ENCODE measurements around the gene ANKRD29. TPM values are rescaled to one million over a fixed set of nuclear protein-coding genes. Genes with fewer than 3 reads are reported as not detected.

ANKRD29 gene
- total RNA-seq, 1 donor from 2014 or later = 0.50 TPM

DNA sequence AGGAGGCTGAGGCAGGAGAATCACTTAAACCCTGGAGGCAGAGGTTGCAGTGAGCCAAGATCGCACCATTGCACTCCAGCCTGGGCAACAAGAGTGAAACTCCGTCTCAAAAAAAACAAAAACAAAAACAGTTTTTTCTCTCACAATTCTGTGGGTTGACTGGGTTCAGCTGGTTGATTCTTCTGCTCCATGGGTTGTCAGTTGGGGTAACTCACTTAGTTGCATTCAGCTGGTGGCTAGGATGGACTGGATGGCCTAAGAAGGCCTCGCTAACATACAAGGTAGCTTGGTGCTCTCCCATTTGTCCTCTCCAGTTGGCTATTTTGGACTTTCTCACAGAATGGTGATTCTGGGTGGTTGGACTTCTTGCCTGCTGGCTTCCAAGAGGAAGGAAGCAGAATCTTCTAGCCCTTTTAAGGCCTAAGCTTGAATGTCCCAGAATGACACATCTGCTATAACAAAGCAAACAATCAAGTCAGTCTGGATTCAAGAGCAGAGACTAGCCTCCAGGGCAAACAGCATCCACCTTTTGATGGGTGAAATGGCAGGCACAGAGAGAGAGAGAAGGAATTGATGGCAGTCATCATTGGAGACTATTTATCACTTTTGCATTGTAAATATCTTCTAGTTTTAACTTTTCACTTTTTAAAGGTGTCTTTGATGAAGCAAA is 44.4 kb upstream of the ANKRD29 start:
- no peak for DNase-seq (ENCODE audit: low spot score)
- peaks cover 3% of the 10 kb centered on the region for H3K36me3 Mint-ChIP-seq (ENCODE audit: low read depth)
- peaks cover 9% of the 10 kb centered on the region for H3K4me1 Mint-ChIP-seq (ENCODE audit: low read depth)
- TF ChIP-seq, protein P1, sequence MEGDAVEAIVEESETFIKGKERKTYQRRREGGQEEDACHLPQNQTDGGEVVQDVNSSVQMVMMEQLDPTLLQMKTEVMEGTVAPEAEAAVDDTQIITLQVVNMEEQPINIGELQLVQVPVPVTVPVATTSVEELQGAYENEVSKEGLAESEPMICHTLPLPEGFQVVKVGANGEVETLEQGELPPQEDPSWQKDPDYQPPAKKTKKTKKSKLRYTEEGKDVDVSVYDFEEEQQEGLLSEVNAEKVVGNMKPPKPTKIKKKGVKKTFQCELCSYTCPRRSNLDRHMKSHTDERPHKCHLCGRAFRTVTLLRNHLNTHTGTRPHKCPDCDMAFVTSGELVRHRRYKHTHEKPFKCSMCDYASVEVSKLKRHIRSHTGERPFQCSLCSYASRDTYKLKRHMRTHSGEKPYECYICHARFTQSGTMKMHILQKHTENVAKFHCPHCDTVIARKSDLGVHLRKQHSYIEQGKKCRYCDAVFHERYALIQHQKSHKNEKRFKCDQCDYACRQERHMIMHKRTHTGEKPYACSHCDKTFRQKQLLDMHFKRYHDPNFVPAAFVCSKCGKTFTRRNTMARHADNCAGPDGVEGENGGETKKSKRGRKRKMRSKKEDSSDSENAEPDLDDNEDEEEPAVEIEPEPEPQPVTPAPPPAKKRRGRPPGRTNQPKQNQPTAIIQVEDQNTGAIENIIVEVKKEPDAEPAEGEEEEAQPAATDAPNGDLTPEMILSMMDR (IDR thresholded peaks at IDR 0.05) = no peak
- H3K9me3 Mint-ChIP-seq (ENCODE audit: low read depth) = peaks cover 4% of the 10 kb centered on the region
- no peak overlapping the region for H3K4me3 Mint-ChIP-seq (ENCODE audit: unreplicated experiment)
- H3K27me3 Mint-ChIP-seq (ENCODE audit: low read depth) = peaks cover 10% of the 10 kb centered on the region
- no peak overlapping the region for H3K27ac Mint-ChIP-seq (ENCODE audit: unreplicated experiment)

DNA sequence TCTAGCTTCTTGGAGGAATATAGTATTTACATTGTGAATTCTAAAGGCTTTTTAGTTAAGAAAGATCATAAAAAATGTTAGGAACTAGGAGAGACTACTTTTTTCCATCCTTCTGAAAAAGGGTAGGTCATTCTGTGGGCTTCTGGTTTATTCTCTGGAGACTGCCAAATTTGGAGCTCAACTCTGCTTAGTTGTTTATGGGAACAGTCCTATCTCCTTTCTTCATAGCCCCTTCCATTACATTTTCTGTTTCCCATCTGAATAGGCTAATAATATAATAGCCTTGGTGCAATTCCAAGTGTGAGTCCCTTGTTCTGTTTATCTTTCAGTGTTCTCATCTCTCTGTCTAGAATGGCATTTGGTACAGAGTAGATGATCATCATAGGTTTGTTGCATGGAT is 42.1 kb upstream of the ANKRD29 start:
- no peak overlapping the region for H3K27ac Mint-ChIP-seq (ENCODE audit: unreplicated experiment)
- DNase-seq (ENCODE audit: low spot score) = no peak

DNA sequence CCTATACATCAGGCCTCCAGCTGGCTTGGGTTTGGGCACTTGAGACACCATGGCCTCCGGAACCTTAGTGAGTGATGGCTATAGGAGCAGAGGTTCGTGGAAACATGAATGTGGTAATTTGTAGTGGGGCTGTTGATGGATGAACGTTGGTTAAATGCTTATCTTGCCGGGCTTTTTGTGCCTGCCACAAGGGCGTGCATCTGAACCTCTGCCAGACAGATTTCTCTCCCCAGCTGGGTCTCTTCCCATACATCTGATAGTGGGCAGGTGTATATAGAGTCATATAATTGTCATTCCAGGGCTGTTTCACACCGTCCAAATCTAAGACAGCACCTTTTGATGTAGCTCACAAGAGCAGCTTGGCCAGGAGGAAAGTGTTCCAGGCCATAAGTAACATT is 41.3 kb upstream of the ANKRD29 start:
- peaks cover 18% of the 10 kb centered on the region for H3K27me3 Mint-ChIP-seq (ENCODE audit: low read depth)
- no peak for DNase-seq (ENCODE audit: low spot score)
- peaks cover 4% of the 10 kb centered on the region for H3K9me3 Mint-ChIP-seq (ENCODE audit: low read depth)
- TF ChIP-seq, protein P1 (IDR thresholded peaks at IDR 0.05) = no peak
- no peak overlapping the region for H3K27ac Mint-ChIP-seq (ENCODE audit: unreplicated experiment)
- H3K36me3 Mint-ChIP-seq (ENCODE audit: low read depth) = peaks cover 3% of the 10 kb centered on the region
- H3K4me3 Mint-ChIP-seq (ENCODE audit: unreplicated experiment) = no peak overlapping the region
- peaks cover 9% of the 10 kb centered on the region for H3K4me1 Mint-ChIP-seq (ENCODE audit: low read depth)

More for the DNA sequence above, 42.1 kb upstream of the ANKRD29 start:
- peaks cover 4% of the 10 kb centered on the region for H3K9me3 Mint-ChIP-seq (ENCODE audit: low read depth)
- no peak overlapping the region for H3K4me3 Mint-ChIP-seq (ENCODE audit: unreplicated experiment)
- peaks cover 9% of the 10 kb centered on the region for H3K4me1 Mint-ChIP-seq (ENCODE audit: low read depth)
- H3K27me3 Mint-ChIP-seq (ENCODE audit: low read depth) = peaks cover 18% of the 10 kb centered on the region
- peaks cover 3% of the 10 kb centered on the region for H3K36me3 Mint-ChIP-seq (ENCODE audit: low read depth)
- TF ChIP-seq, protein P1 (IDR thresholded peaks at IDR 0.05) = no peak

DNA sequence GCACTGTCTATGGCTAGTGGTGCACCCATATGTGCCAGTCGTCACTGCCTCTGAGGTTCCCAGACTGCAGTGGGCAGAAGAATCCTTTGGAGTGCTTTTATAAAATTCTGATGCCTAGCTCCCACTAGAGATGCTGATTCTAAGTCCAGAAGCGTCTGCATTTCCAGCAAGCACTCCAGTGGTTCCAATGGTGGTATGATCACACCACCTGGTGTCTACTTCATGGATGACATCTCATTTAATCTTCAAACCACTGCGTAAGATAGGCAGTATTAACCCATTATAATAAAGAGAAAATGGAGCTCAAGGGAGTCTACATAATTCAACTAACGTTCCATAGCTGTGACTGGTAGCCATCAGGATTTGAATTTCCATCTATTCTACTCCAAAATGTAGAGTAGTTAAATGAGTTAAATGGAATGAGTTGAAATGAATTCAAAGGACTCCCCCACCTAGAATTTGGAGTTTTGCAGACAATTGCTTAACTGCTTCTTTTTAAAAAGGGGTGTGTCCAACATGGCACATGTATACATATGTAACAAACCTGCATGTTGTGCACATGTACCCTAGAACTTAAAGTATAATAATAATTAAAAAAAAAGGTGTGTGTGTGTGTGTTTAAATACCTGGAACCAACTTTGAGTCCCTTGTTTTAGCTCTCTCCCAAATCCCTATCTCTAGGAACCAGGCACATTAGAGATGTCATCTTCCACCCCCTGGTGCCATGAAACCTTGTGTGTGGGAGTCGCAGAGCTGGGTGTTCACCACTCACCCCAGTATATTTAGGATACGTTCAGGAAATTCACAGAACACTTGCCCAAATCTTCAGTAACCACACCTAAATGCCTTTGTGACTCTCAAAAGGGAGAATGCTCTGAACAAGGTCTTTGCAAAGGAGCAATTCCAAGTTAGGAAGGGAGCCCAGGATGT is 40.6 kb upstream of the ANKRD29 start:
- Mint-ChIP-seq H3K9me3 (ENCODE audit: low read depth) (peaks cover 4% of the 10 kb centered on the region), H3K4me3 (ENCODE audit: unreplicated experiment) (no peak overlapping the region), H3K36me3 (ENCODE audit: low read depth) (peaks cover 3% of the 10 kb centered on the region), H3K4me1 (ENCODE audit: low read depth) (peaks cover 12% of the 10 kb centered on the region), H3K27ac (ENCODE audit: unreplicated experiment) (no peak overlapping the region), H3K27me3 (ENCODE audit: low read depth) (peaks cover 18% of the 10 kb centered on the region)
- DNase-seq (ENCODE audit: low spot score) = no peak
- TF ChIP-seq, protein P1 (IDR thresholded peaks at IDR 0.05) = peak; percentile 81

DNA sequence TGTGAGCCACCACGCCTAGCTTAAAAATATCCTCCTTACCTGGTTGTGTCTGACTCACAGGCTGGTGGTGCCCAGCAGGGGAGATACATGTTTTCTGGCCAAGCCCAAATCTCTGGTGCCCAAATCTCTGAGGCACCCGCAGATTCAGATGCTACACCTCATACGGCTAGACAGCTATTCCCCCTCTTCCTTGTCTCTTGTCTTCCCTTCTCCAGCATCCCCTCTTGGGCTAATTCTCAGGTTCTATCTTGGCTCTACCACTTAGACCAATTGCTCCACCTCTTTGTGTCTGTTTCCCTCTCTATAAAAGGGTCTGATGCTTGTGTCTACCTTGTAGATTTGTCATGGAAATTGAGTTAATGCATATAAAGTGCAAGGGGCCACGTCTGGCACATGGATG is 39.9 kb upstream of the ANKRD29 start:
- TF ChIP-seq, protein P1 (IDR thresholded peaks at IDR 0.05) = no peak
- Mint-ChIP-seq H3K27me3 (ENCODE audit: low read depth) (peaks cover 18% of the 10 kb centered on the region), H3K27ac (ENCODE audit: unreplicated experiment) (no peak overlapping the region), H3K4me1 (ENCODE audit: low read depth) (peaks cover 12% of the 10 kb centered on the region), H3K36me3 (ENCODE audit: low read depth) (peaks cover 1% of the 10 kb centered on the region), H3K4me3 (ENCODE audit: unreplicated experiment) (no peak overlapping the region), H3K9me3 (ENCODE audit: low read depth) (peaks cover 4% of the 10 kb centered on the region)
- DNase-seq (ENCODE audit: low spot score) = no peak

Measured in chondrocyte (in vitro differentiated cells).